ENCODE results near the gene IGFBP1. TPM values are rescaled to one million over a fixed set of nuclear protein-coding genes. Genes with fewer than 3 reads are reported as not detected.

IGFBP1 gene
- total and polyA plus RNA-seq, 2 of the 13 experiments (the other 11 are each of a cell fraction or from before 2014, with no cell fraction given): 5.4 to 885 TPM

DNA sequence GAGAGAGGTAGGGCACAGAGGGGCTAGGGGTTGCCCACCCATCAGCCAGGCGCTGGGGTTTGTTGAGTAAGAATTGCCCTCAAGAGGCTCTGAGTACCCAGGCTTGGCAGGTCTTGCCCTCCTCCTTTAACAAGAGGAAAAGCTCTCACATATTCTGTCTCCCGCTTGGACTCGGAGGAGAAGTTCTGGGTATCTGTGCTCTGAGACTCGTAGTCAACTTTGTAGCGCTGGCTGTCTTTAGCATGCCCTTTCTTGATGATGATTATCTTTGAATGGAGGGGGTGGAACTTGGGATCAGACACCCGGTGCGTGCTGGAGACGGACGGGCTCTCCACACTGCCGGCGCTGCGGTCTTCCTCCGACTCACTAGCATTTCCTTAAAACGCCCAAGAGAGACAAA is 28.8 kb downstream of the IGFBP1 start (continued):
- TF ChIP-seq, protein P1, sequence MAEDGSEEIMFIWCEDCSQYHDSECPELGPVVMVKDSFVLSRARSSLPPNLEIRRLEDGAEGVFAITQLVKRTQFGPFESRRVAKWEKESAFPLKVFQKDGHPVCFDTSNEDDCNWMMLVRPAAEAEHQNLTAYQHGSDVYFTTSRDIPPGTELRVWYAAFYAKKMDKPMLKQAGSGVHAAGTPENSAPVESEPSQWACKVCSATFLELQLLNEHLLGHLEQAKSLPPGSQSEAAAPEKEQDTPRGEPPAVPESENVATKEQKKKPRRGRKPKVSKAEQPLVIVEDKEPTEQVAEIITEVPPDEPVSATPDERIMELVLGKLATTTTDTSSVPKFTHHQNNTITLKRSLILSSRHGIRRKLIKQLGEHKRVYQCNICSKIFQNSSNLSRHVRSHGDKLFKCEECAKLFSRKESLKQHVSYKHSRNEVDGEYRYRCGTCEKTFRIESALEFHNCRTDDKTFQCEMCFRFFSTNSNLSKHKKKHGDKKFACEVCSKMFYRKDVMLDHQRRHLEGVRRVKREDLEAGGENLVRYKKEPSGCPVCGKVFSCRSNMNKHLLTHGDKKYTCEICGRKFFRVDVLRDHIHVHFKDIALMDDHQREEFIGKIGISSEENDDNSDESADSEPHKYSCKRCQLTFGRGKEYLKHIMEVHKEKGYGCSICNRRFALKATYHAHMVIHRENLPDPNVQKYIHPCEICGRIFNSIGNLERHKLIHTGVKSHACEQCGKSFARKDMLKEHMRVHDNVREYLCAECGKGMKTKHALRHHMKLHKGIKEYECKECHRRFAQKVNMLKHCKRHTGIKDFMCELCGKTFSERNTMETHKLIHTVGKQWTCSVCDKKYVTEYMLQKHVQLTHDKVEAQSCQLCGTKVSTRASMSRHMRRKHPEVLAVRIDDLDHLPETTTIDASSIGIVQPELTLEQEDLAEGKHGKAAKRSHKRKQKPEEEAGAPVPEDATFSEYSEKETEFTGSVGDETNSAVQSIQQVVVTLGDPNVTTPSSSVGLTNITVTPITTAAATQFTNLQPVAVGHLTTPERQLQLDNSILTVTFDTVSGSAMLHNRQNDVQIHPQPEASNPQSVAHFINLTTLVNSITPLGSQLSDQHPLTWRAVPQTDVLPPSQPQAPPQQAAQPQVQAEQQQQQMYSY (CRISPR knock-in tag; IDR thresholded peaks at IDR 0.05): no peak

DNA sequence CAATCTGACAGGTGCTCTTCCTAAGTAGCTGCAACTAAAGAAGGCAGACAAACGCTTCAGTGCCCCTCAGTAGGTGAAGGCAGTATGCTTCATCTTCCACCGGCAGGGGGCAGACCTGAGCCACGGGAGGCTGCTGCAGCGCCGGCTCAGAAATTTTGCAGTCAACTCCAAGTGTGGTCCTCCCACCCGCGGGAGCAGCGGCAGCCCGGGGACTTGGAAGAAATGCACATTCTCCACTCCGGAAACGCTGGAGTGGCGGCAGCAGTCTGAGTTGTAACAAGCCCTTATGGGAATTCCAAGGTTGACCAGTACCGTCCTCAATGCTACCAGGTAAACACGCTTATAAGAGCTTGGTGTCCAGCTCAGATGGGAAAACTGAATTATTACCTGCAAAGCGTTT is 29.4 kb downstream of the IGFBP1 start:
- Histone ChIP-seq H3K36me3 (replicated peaks in 1 of 2; ENCODE audit: control insufficient read depth in 1 of 2, insufficient read depth in 2 of 2, low read length in 2 of 2) (no peaks in the 10 kb centered on the region), H3K4me1 (ENCODE audit: insufficient read depth, low read length) (peaks cover 22% of the 10 kb centered on the region), H3K79me2 (ENCODE audit: insufficient read depth, low read length) (no peaks in the 10 kb centered on the region), H3K9me3 (ENCODE audit: low read length) (no peaks in the 10 kb centered on the region), H3K27ac (ENCODE audit: extremely low read length, insufficient read depth, low read length) (no peak overlapping the region), H3K4me2 (ENCODE audit: low read depth, low read length) (peak overlapping the region; percentile 34; the same call in 1 of the 2 replicates), H3K4me3 (replicated peaks in 1 of 3; ENCODE audit: insufficient read depth in 1 of 3, low read depth in 2 of 3, low read length in 3 of 3) (no peak overlapping the region), H3K27me3 (ENCODE audit: control insufficient read depth in 1 of 2, insufficient read depth in 2 of 2, low read length in 2 of 2) (peaks cover 5 to 41% of the 10 kb centered on the region in 2 experiments; a peak in 4 of 5 replicates), H4K20me1 (ENCODE audit: insufficient read depth, low read length) (peaks cover 7% of the 10 kb centered on the region; the same call in 1 of the 2 replicates), H2AFZ (ENCODE audit: low read length) (no peak overlapping the region), H3K9ac (ENCODE audit: insufficient read depth, low read depth, low read length) (no peak overlapping the region)
- in situ Hi-C loops (cut with HindIII; ENCODE audit: extremely low pct_ligation_motif_present, low pct_unique_long_range_greater_than_20kb) (loop anchor here (10.0 kb wide), 1 partner anchor 1267 kb away; no protein-coding TSS in a partner anchor), intact Hi-C loops (cut with micrococcal nuclease; ENCODE audit: unreplicated experiment) (loop anchor here (1.0 kb wide), 1 partner anchor 435 kb away; no protein-coding TSS in a partner anchor)
- ATAC-seq: peak; percentile 81
- CTCF ChIA-PET (ENCODE audit: low intra/inter-chr PET ratio, low total read pairs): interaction anchor here (1.4 to 2.5 kb wide), 4 partner anchors 46 to 1171 kb away, joined by 5 to 20 read pairs (median 8); partner anchors contain the start of gene CCDC201
- POLR2A ChIA-PET: interaction anchor here (0.8 kb wide), 1 partner anchor 36 kb away, joined by 3 read pairs; no protein-coding TSS in a partner anchor
- DNase-seq (ENCODE audit: low spot score): peak; percentile 28
- FAIRE-seq: peak; percentile 50
- BruUV-seq (replicated peaks): no TSS peak
- 11% methylated on average over 15 of the region's 15 CpGs for WGBS (ENCODE audit: low lambda C conversion rate)
- TF ChIP-seq, protein P2, sequence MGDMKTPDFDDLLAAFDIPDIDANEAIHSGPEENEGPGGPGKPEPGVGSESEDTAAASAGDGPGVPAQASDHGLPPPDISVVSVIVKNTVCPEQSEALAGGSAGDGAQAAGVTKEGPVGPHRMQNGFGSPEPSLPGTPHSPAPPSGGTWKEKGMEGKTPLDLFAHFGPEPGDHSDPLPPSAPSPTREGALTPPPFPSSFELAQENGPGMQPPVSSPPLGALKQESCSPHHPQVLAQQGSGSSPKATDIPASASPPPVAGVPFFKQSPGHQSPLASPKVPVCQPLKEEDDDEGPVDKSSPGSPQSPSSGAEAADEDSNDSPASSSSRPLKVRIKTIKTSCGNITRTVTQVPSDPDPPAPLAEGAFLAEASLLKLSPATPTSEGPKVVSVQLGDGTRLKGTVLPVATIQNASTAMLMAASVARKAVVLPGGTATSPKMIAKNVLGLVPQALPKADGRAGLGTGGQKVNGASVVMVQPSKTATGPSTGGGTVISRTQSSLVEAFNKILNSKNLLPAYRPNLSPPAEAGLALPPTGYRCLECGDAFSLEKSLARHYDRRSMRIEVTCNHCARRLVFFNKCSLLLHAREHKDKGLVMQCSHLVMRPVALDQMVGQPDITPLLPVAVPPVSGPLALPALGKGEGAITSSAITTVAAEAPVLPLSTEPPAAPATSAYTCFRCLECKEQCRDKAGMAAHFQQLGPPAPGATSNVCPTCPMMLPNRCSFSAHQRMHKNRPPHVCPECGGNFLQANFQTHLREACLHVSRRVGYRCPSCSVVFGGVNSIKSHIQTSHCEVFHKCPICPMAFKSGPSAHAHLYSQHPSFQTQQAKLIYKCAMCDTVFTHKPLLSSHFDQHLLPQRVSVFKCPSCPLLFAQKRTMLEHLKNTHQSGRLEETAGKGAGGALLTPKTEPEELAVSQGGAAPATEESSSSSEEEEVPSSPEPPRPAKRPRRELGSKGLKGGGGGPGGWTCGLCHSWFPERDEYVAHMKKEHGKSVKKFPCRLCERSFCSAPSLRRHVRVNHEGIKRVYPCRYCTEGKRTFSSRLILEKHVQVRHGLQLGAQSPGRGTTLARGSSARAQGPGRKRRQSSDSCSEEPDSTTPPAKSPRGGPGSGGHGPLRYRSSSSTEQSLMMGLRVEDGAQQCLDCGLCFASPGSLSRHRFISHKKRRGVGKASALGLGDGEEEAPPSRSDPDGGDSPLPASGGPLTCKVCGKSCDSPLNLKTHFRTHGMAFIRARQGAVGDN (CRISPR knock-in tag; IDR thresholded peaks at IDR 0.05): peak; percentile 42; the same call in 1 of the 2 replicates
- 0 out of 2 replicates have a peak, but pooled peaks have one; percentile 30 for TF ChIP-seq ZNF605 (CRISPR knock-in tag; IDR thresholded peaks at IDR 0.05)
- no peak for TF ChIP-seq ZMAT3 (CRISPR knock-in tag; conservative IDR thresholded peaks at IDR 0.05)
- TF ChIP-seq, protein P3, sequence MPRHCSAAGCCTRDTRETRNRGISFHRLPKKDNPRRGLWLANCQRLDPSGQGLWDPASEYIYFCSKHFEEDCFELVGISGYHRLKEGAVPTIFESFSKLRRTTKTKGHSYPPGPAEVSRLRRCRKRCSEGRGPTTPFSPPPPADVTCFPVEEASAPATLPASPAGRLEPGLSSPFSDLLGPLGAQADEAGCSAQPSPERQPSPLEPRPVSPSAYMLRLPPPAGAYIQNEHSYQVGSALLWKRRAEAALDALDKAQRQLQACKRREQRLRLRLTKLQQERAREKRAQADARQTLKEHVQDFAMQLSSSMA (CRISPR knock-in tag; IDR thresholded peaks at IDR 0.05): no peak
- TF ChIP-seq TCF7L2 (IDR thresholded peaks at IDR 0.05; ENCODE audit: low read depth, low read length): no peak
- peak; percentile 87 for TF ChIP-seq STAG1 (CRISPR knock-in tag; IDR thresholded peaks at IDR 0.05)
- TF ChIP-seq, protein P4, sequence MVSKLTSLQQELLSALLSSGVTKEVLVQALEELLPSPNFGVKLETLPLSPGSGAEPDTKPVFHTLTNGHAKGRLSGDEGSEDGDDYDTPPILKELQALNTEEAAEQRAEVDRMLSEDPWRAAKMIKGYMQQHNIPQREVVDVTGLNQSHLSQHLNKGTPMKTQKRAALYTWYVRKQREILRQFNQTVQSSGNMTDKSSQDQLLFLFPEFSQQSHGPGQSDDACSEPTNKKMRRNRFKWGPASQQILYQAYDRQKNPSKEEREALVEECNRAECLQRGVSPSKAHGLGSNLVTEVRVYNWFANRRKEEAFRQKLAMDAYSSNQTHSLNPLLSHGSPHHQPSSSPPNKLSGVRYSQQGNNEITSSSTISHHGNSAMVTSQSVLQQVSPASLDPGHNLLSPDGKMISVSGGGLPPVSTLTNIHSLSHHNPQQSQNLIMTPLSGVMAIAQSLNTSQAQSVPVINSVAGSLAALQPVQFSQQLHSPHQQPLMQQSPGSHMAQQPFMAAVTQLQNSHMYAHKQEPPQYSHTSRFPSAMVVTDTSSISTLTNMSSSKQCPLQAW (CRISPR knock-in tag; IDR thresholded peaks at IDR 0.05): 0 out of 2 replicates have a peak, but pooled peaks have one; percentile 24
- TF ChIP-seq, protein P5, sequence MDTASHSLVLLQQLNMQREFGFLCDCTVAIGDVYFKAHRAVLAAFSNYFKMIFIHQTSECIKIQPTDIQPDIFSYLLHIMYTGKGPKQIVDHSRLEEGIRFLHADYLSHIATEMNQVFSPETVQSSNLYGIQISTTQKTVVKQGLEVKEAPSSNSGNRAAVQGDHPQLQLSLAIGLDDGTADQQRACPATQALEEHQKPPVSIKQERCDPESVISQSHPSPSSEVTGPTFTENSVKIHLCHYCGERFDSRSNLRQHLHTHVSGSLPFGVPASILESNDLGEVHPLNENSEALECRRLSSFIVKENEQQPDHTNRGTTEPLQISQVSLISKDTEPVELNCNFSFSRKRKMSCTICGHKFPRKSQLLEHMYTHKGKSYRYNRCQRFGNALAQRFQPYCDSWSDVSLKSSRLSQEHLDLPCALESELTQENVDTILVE (CRISPR knock-in tag; IDR thresholded peaks at IDR 0.05): no peak
- TF ChIP-seq SMC3 (IDR thresholded peaks at IDR 0.05; ENCODE audit: low read length): peak; percentile 80

Data from HepG2 (cell line).